Activated CD8-positive, alpha-beta T cell treated with anti-CD3 and anti-CD28 coated beads for 36 hours (primary cell): Measurements from ENCODE around the gene DAAM1. TPM values are rescaled to one million over a fixed set of nuclear protein-coding genes. Genes with fewer than 3 reads are reported as not detected.

ENCODE experiments used
- ATAC-seq: fragments of 200-7000 bp; cut with Tn5 transposase; one replicate; pipeline ENCODE4 v1.10.0; 2021; ENCODE audit warnings: mild to moderate bottlenecking, moderate library complexity
- CTCF ChIA-PET: fragments of 350-600 bp; sonication (Branson Sonifier 250); formaldehyde crosslinking; loops from one replicate; lab custom pipeline; 2021; ENCODE audit warnings: antibody characterized with exemption; lab: Charles Lee
- POLR2A ChIA-PET: fragments of 350-600 bp; sonication (Branson Sonifier 250); formaldehyde crosslinking; loops from one replicate; lab custom pipeline; 2021; ENCODE audit warnings: antibody characterized with exemption; lab: Charles Lee
- DNase-seq: peaks from one replicate; pipeline ENCODE4 v3.0.0-alpha.2; 2020
- H3K27ac Mint-ChIP-seq: one replicate; pipeline ENCODE4 v1.8.0; 2021; ENCODE audit warnings: mild to moderate bottlenecking, mixed read lengths
- H3K27me3 Mint-ChIP-seq: one replicate; pipeline ENCODE4 v1.8.0; 2021; ENCODE audit warnings: mixed read lengths
- H3K36me3 Mint-ChIP-seq: one replicate; pipeline ENCODE4 v1.8.0; 2021; ENCODE audit warnings: low read depth, mixed read lengths
- H3K4me1 Mint-ChIP-seq: one replicate; pipeline ENCODE4 v1.8.0; 2021; ENCODE audit warnings: low read depth, mixed read lengths
- H3K4me3 Mint-ChIP-seq: one replicate; pipeline ENCODE4 v1.8.0; 2021; ENCODE audit warnings: mild to moderate bottlenecking, moderate library complexity, mixed read lengths
- H3K9me3 Mint-ChIP-seq: one replicate; pipeline ENCODE4 v1.8.0; 2021; ENCODE audit warnings: mixed read lengths
- CTCF ChIP-seq: fragments of 200-600 bp; IDR thresholded peaks from one replicate; pipeline ENCODE4 v1.8.0; 2022; ENCODE audit warnings: antibody characterized with exemption, mild to moderate bottlenecking
- intact Hi-C: fragments of 100-400 bp; cut with micrococcal nuclease; formaldehyde crosslinking; loops from one replicate; pipeline ENCODE4 v1.10.0; 2022
- total RNA-seq, 2 experiments: library from RNA; stranded (reverse); gene quantifications; one replicate each; pipeline ENCODE4 v1.2.3, GENCODE V29; 2021

DAAM1 gene
- total RNA-seq, 2 experiments from 2014 or later = 7.2 to 9.9 TPM

- ChIA-PET CTCF (interaction anchor here (1.1 kb wide), 1 partner anchor 18 kb away, joined by 3 read pairs; no protein-coding TSS in a partner anchor), POLR2A (interaction anchor here (0.6 kb wide), 2 partner anchors 30 to 592 kb away, joined by 3 read pairs; no protein-coding TSS in a partner anchor)
- Mint-ChIP-seq H3K27ac (no peak overlapping the region), H3K4me1 (peaks cover 6% of the 10 kb centered on the region), H3K27me3 (no peaks in the 10 kb centered on the region), H3K4me3 (no peak overlapping the region), H3K36me3 (no peaks in the 10 kb centered on the region), H3K9me3 (no peaks in the 10 kb centered on the region)
- no peak for TF ChIP-seq CTCF
- ATAC-seq = no peak
- DNase-seq = no peak
- intact Hi-C loops = no loop called here
These were observed 118.3 kb downstream of the DAAM1 start for GRCh38 chr14:59306775-59307174.

GRCh38 chr14:59308086-59308485 is 119.6 kb downstream of the DAAM1 start:
- POLR2A ChIA-PET = no interaction called here
- CTCF ChIA-PET = no interaction called here
- H3K4me3 Mint-ChIP-seq = no peak overlapping the region
- no peak overlapping the region for H3K27ac Mint-ChIP-seq
- ATAC-seq = no peak
- H3K27me3 Mint-ChIP-seq = no peaks in the 10 kb centered on the region
- peaks cover 2% of the 10 kb centered on the region for H3K4me1 Mint-ChIP-seq
- H3K9me3 Mint-ChIP-seq = no peaks in the 10 kb centered on the region
- DNase-seq = no peak
- intact Hi-C loops = no loop called here
- TF ChIP-seq CTCF = no peak
- no peaks in the 10 kb centered on the region for H3K36me3 Mint-ChIP-seq

GRCh38 chr14:59308673-59309072 is 120.2 kb downstream of the DAAM1 start:
- Mint-ChIP-seq H3K27me3 (no peaks in the 10 kb centered on the region), H3K4me1 (peaks cover 2% of the 10 kb centered on the region), H3K4me3 (no peak overlapping the region), H3K9me3 (no peaks in the 10 kb centered on the region), H3K36me3 (no peaks in the 10 kb centered on the region), H3K27ac (no peak overlapping the region)
- no peak for DNase-seq
- CTCF ChIA-PET = interaction anchor here (0.8 kb wide), 1 partner anchor 13 kb away, joined by 3 read pairs; no protein-coding TSS in a partner anchor
- POLR2A ChIA-PET = no interaction called here
- TF ChIP-seq CTCF = no peak
- intact Hi-C loops = no loop called here
- no peak for ATAC-seq

GRCh38 chr14:59309291-59309900 is 120.9 kb downstream of the DAAM1 start:
- H3K36me3 Mint-ChIP-seq = no peaks in the 10 kb centered on the region
- DNase-seq (no peak), ATAC-seq (no peak)
- no peaks in the 10 kb centered on the region for H3K9me3 Mint-ChIP-seq
- TF ChIP-seq CTCF = no peak
- no peaks in the 10 kb centered on the region for H3K27me3 Mint-ChIP-seq
- no peak overlapping the region for H3K27ac Mint-ChIP-seq
- no peak overlapping the region for H3K4me3 Mint-ChIP-seq
- intact Hi-C loops = no loop called here
- ChIA-PET CTCF (interaction anchor here (0.8 kb wide), 1 partner anchor 12 kb away, joined by 3 read pairs; no protein-coding TSS in a partner anchor), POLR2A (no interaction called here)
- H3K4me1 Mint-ChIP-seq = peaks cover 2% of the 10 kb centered on the region

GRCh38 chr14:59310633-59311032 is 122.2 kb downstream of the DAAM1 start:
- Mint-ChIP-seq H3K36me3 (no peaks in the 10 kb centered on the region), H3K9me3 (no peaks in the 10 kb centered on the region), H3K4me1 (peaks cover 2% of the 10 kb centered on the region), H3K27me3 (no peaks in the 10 kb centered on the region), H3K27ac (no peak overlapping the region), H3K4me3 (no peak overlapping the region)
- ChIA-PET CTCF (interaction anchor here (0.9 kb wide), 1 partner anchor 11 kb away, joined by 3 read pairs; no protein-coding TSS in a partner anchor), POLR2A (no interaction called here)
- intact Hi-C loops = no loop called here
- no peak for DNase-seq
- TF ChIP-seq CTCF = no peak
- no peak for ATAC-seq
